ENCODE data around the gene PARP12.

DNA sequence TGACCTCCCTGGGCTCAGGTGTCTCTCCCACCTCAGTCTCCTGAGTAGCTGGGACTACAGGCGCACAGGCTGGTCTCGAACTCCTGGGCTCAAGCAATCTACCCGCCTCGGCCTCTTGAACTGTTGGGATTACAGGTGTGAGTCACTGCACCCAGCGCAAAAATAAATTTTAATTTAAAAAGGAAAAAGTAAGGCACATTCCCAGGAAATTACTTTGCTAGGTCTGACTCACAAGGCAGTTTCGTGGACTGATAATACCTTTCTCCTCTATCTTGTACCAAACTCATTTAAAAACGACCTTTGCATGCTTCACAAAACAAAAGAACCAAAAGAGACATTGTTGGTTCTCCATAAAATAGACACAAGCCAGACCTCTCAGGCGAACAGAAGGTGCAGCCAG lies 29.7 kb downstream of the PARP12 start:
- TF ChIP-seq, protein P1, sequence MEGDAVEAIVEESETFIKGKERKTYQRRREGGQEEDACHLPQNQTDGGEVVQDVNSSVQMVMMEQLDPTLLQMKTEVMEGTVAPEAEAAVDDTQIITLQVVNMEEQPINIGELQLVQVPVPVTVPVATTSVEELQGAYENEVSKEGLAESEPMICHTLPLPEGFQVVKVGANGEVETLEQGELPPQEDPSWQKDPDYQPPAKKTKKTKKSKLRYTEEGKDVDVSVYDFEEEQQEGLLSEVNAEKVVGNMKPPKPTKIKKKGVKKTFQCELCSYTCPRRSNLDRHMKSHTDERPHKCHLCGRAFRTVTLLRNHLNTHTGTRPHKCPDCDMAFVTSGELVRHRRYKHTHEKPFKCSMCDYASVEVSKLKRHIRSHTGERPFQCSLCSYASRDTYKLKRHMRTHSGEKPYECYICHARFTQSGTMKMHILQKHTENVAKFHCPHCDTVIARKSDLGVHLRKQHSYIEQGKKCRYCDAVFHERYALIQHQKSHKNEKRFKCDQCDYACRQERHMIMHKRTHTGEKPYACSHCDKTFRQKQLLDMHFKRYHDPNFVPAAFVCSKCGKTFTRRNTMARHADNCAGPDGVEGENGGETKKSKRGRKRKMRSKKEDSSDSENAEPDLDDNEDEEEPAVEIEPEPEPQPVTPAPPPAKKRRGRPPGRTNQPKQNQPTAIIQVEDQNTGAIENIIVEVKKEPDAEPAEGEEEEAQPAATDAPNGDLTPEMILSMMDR (IDR thresholded peaks at IDR 0.05), result no peak
- no peak for TF ChIP-seq EP300 (IDR thresholded peaks at IDR 0.05)
